Epithelial cell of proximal tubule (primary cell): ENCODE results near the gene C2orf74. TPM values are rescaled to one million over a fixed set of nuclear protein-coding genes. Genes with fewer than 3 reads are reported as not detected.
"Not testable (repeated sequence)": the region's sequence is repeated elsewhere in the genome, so short reads cannot be mapped to it uniquely, and the experiment has no call there.

Experiments
- DNase-seq: peaks from one replicate; pipeline ENCODE4 v3.0.0-alpha.2; 2011; ENCODE audit warnings: low read depth
- H3K4me3 ChIP-seq: 2 replicates; pipeline ENCODE4 v1.5.1; 2011; ENCODE audit warnings: low read depth, mild to moderate bottlenecking, low read length
- total RNA-seq: library from RNA; depleted of rRNA; stranded (reverse); fragments of >200 nt; gene quantifications from 2 replicates; pipeline ENCODE4 v1.2.3, GENCODE V29; 2015
- TF ChIP-seq, protein P1 (sequence below): conservative IDR thresholded peaks from 2 replicates; pipeline ENCODE4 v1.5.1; 2012; ENCODE audit warnings: low read depth, mild to moderate bottlenecking, low read length

The C2orf74 gene
- total RNA-seq, 1 donor from 2014 or later = 9.1 TPM

DNA sequence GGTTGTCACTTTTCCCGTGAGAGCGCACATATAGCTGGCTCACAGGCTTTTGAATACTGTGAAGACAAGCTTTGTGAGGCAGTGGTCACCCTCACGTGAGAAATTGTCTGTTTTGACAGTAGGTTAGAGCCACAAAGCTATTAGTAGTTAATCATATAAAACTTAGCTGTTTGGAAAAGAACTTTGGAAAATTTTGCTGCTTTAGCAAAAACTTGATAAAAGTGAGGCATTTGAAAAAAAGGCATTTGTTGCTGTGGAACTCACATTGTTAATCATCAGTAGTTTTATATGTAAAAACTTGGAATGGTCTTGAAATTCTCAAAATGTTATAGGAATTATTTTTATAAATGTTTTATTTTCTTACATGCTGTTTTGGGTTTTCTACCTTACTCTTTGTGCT lies 22.3 kb downstream of the C2orf74 start:
- TF ChIP-seq, protein P1, sequence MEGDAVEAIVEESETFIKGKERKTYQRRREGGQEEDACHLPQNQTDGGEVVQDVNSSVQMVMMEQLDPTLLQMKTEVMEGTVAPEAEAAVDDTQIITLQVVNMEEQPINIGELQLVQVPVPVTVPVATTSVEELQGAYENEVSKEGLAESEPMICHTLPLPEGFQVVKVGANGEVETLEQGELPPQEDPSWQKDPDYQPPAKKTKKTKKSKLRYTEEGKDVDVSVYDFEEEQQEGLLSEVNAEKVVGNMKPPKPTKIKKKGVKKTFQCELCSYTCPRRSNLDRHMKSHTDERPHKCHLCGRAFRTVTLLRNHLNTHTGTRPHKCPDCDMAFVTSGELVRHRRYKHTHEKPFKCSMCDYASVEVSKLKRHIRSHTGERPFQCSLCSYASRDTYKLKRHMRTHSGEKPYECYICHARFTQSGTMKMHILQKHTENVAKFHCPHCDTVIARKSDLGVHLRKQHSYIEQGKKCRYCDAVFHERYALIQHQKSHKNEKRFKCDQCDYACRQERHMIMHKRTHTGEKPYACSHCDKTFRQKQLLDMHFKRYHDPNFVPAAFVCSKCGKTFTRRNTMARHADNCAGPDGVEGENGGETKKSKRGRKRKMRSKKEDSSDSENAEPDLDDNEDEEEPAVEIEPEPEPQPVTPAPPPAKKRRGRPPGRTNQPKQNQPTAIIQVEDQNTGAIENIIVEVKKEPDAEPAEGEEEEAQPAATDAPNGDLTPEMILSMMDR = no peak
- DNase-seq = no peak
- H3K4me3 ChIP-seq = no peak overlapping the region

DNA sequence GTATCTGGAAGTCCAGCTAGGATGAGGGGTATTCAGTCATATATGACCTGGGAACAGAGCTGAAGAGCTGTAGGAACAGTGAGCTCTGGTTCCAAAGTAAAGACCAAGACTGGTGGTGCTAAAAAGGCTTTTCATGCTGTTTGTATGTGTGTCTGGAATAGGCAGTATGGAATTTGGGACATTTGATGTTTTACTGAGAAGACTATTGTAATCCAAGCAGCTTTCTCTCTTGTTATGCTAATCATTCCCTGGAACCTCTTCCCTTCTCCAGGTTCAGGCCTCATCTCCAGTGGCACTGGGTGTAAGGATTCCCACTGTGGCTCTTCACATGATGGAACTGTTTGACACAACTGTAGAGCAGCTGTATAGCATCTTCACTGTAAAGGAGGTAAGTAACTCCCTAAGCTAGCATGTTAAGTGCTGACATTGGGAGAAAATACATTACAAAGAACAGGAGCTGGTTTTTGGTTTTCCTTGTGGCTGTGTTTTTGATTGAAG lies 23.3 kb downstream of the C2orf74 start:
- no peak for DNase-seq
- TF ChIP-seq, protein P1 = no peak
- no peak overlapping the region for H3K4me3 ChIP-seq

DNA sequence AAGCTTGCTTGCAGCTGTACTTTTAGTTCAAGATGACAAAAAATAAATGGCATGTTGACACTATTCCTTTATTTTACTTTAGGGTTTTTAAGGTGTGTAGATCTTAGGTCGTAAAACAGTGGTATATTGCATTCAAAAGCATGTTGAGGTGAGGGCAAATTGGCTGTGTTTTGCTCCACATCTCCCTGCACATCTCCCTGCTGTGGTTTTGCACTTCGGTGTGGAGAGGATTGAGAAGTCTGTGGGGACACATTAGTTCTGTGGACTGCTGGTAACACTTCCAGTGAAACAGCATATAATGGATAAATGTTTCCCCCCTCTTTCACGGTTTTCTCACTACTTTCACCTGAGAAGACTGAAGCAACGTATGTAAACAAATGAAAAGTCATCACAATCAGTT lies 25.1 kb downstream of the C2orf74 start:
- DNase-seq = no peak
- TF ChIP-seq, protein P1 = no peak
- no peak overlapping the region for H3K4me3 ChIP-seq

DNA sequence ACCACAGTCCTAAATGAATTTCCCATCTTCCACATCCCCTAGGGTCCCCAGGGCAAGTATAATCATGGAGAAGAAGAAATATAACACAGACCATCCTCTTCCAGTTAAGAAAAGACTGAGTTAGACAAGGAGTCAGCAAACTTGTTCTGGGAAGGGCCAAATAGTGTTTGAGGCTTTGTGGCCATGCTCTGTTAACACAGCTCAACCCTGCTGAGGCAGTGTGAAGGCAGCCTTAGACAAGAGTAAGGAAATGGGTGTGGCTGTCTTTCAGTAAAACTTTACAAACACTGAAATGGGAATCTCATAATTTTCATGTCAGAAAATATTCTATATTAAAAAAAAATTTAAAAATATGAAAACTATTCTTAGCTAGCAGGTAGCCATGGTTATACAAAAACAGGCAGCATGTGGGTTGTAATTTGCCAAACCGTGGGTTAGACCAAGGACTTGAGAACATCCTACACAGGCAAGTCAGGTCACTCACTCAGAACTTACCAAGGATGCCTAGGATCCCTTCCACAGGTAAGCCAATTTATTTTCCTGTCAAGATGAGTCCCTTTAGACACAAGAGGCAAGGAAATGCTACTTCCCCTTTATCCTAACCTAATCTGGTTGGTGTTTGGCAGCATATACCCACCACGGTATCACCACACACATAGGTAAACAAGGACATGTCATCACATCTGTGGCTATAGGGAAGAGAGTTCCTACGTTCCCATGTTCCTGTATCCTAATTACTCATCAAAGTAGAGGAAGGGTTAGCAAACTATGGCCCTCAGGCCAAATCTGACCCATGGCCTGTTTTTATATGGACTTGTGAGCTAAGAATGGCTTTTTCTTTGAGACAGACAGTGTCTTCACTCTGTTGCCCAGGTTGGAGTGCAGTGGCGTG lies 31.9 kb downstream of the C2orf74 start:
- no peak for DNase-seq
- TF ChIP-seq, protein P1 = no peak
- no peak overlapping the region for H3K4me3 ChIP-seq

DNA sequence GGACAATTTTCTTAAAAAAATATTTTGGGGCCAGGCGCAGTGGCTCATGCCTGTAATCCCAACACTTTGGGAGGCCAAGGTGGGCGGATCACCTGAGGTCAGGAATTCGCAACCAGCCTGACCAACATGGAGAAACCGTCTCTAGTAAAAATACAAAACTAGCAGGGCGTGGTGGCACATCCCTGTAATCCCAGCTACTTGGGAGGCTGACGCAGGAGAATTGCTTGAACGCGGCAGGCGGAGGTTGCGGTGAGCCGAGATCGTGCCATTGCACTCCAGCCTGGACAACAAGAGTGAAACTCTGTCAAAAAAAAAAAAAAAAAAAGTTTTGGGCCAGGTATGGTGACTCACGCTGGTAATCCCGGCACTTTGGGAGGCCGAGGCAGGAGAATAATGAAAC lies 32.7 kb downstream of the C2orf74 start:
- DNase-seq, H3K4me3 ChIP-seq: not testable (repeated sequence)

DNA sequence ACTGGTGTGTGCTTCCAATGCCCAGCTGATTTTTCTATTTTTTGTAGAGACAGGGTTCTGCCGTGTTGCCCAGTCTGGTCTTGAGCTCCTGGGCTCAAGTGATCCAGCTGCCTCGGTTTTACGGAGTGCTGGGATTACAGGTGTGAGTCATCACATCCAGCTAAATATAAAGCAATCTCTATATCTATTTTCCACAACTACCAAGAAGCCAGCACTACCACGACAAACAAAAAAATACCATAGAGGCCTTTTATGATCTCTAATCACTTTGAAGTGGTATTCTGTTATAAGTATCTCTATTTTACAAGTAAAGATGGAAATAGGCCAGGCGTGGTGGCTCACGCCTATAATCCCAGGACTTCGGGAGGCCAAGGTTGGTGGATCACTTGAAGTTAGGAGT lies 34.7 kb downstream of the C2orf74 start:
- DNase-seq = no peak
- TF ChIP-seq, protein P1 = no peak

DNA sequence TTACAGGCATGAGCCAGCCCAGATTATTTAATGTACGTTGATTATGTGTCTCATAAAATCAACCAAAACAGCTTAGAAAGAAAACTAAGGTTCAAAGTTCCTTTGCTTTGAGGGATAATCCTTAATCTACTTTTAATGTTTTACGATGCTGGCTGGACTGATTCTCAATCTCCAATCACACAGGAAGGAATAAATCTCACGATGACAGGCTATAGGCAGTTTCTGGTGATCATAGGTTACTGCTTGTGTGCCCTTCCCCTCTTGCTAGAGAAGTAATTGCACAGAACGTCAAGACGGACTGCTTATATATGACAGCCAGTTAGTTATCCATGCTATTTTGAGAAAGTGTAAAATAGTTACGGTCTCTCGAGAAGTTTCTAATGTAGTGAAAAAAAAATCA lies 43.1 kb downstream of the C2orf74 start:
- TF ChIP-seq, protein P1 = no peak
- H3K4me3 ChIP-seq = no peak overlapping the region
- no peak for DNase-seq

More for the DNA sequence above, 34.7 kb downstream of the C2orf74 start:
- no peak overlapping the region for H3K4me3 ChIP-seq
